ENCODE measurements around the gene COL4A4. TPM values are rescaled to one million over a fixed set of nuclear protein-coding genes. Genes with fewer than 3 reads are reported as not detected.
"Not testable (repeated sequence)": the region's sequence is repeated elsewhere in the genome, so short reads cannot be mapped to it uniquely, and the experiment has no call there.

The COL4A4 gene
- total and polyA plus RNA-seq, 4 donors, result 1.4 to 1.8 (median 1.7) TPM

DNA sequence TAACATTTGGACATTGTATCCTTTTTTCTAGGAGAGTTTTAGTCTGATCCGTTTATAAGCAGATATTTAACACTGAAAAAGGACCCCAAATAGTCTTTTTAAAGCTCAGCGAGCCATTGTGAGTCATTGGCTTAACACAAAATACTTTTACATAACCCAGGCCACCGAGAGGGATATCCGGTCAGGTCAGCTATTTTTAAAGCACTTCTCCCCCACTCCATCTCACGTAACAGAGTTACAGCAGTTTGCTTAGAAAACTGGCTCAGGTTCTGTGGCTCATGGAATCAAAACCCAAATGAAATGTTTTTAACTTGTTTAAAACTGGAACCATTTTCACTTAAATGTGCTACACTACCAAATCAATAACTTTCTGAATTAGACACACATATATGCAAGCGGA lies 24.3 kb upstream of the COL4A4 start:
- DNase-seq (ENCODE audit: low read depth in 4 of 6, low spot score in 6 of 6), result no peak
- Histone ChIP-seq H3K27ac (ENCODE audit: low read depth, low read length) (no peak overlapping the region), H3K4me1 (ENCODE audit: control insufficient read depth, insufficient read depth, low read length) (no peaks in the 10 kb centered on the region), H3K36me3 (ENCODE audit: control insufficient read depth, insufficient read depth, low read length) (no peaks in the 10 kb centered on the region), H3K27me3 (ENCODE audit: control insufficient read depth, insufficient read depth, low read length) (no peaks in the 10 kb centered on the region), H3K4me3 (ENCODE audit: low read depth, low read length) (no peak overlapping the region), H3K9me3 (ENCODE audit: control insufficient read depth, insufficient read depth, low read length) (no peaks in the 10 kb centered on the region)
- 51% methylated on average over 4 of the region's 6 CpGs for WGBS (ENCODE audit: insufficient coverage)

DNA sequence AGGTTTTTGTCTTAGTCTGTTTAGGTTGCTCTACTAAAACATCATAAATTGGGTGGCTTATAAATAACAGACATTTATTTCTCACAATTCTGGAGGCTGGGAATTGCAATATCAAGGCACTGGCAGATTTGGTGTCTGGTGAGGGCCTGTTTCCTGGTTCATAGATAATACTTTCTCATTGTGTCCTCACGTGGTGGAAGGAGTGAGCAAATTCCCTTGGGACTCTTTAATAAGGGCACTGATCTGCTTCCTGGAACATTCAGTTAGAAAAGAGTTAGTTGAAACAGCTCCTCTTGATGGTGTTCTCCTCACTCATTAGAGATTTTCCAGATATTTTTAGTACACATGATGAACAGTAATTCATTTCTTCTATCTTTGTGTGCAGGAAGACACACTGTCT lies 22.7 kb upstream of the COL4A4 start:
- H3K9me3 ChIP-seq (ENCODE audit: control insufficient read depth, insufficient read depth, low read length), result no peaks in the 10 kb centered on the region
- WGBS (ENCODE audit: insufficient coverage), result no CpG with 5 or more reads among the region's 1 CpG
- no peak for DNase-seq (ENCODE audit: low read depth in 4 of 6, low spot score in 6 of 6)
- H3K27me3 ChIP-seq (ENCODE audit: control insufficient read depth, insufficient read depth, low read length), result no peaks in the 10 kb centered on the region
- H3K27ac ChIP-seq (ENCODE audit: low read depth, low read length), result no peak overlapping the region
- no peak overlapping the region for H3K4me3 ChIP-seq (ENCODE audit: low read depth, low read length)
- no peaks in the 10 kb centered on the region for H3K36me3 ChIP-seq (ENCODE audit: control insufficient read depth, insufficient read depth, low read length)
- no peaks in the 10 kb centered on the region for H3K4me1 ChIP-seq (ENCODE audit: control insufficient read depth, insufficient read depth, low read length)

DNA sequence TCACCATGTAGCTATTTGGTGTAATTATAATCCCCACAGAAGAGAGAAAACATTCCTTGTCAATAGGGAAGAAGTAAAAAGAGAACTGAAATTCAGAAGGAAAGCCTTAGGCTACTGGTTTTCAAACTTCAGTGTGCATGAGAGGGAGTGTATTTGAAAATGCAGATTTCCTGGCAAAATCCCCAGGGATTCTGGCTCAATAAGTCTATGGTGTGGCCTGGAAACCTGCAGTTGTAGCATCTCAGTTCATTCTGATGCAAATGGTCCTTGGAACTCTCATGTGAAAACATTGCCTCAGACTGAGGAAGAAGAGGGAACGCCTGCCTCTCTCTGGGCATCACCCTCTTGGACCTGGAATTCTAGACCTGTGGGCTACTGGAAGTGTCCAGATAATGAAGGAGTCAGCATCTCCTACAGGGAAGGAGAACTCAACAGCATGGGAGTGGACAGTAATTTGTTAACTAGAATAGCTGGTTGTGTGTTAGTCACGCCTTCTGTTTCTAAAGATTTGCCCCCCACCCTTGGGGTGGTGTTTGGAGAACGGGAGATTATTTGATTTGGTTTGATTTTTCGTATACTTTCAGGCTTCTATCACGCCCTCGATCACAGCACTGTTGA lies 21.7 kb upstream of the COL4A4 start:
- Histone ChIP-seq H3K4me3 (ENCODE audit: low read depth, low read length) (no peak overlapping the region), H3K4me1 (ENCODE audit: control insufficient read depth, insufficient read depth, low read length) (no peaks in the 10 kb centered on the region), H3K27ac (ENCODE audit: low read depth, low read length) (no peak overlapping the region), H3K9me3 (ENCODE audit: control insufficient read depth, insufficient read depth, low read length) (no peaks in the 10 kb centered on the region), H3K36me3 (ENCODE audit: control insufficient read depth, insufficient read depth, low read length) (no peaks in the 10 kb centered on the region), H3K27me3 (ENCODE audit: control insufficient read depth, insufficient read depth, low read length) (no peaks in the 10 kb centered on the region)
- 83% methylated on average over 1 of the region's 6 CpGs for WGBS (ENCODE audit: insufficient coverage)
- peak in 1 of 6 donors; percentile 24 for DNase-seq (ENCODE audit: low read depth in 4 of 6, low spot score in 6 of 6)

DNA sequence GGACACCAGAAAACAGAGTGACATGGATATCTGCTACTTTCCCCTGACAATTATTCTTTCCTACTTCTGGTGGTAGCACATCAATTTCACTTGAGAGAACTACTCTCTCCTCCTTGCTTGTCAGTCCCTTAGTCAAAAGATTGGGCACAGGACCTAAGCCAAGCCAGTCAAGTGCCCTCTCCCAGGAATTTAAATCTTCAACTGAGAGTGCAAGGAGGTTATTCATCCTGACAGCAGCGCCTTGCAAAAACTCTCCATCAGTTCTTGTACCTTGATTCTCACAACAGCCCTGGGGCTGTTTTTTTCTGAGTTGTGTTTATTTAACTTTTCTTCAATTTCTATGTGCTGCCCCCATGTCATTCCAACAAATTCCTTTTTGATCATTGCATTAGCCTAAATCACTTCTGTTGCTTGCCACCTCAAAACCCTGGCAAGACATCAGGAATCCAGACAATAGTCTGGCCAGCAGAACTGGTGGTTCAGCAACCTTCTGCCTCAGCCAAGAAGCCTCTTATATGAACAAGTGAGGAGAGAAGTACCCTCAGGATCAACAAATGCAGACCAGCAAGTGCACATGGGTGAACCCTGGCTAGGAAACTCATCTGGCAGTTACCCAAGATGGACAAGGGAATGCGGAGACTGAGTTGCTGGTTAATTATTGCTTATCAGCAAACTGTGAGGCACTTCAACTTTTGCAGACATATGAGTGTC lies 19.8 kb upstream of the COL4A4 start:
- Histone ChIP-seq H3K4me3 (ENCODE audit: low read depth, low read length) (no peak overlapping the region), H3K9me3 (ENCODE audit: control insufficient read depth, insufficient read depth, low read length) (no peaks in the 10 kb centered on the region), H3K36me3 (ENCODE audit: control insufficient read depth, insufficient read depth, low read length) (no peaks in the 10 kb centered on the region), H3K27ac (ENCODE audit: low read depth, low read length) (no peak overlapping the region), H3K4me1 (ENCODE audit: control insufficient read depth, insufficient read depth, low read length) (no peaks in the 10 kb centered on the region), H3K27me3 (ENCODE audit: control insufficient read depth, insufficient read depth, low read length) (no peaks in the 10 kb centered on the region)
- WGBS (ENCODE audit: insufficient coverage), result 100% methylated on average over 1 of the region's 2 CpGs
- no peak for DNase-seq (ENCODE audit: low read depth in 4 of 6, low spot score in 6 of 6)

DNA sequence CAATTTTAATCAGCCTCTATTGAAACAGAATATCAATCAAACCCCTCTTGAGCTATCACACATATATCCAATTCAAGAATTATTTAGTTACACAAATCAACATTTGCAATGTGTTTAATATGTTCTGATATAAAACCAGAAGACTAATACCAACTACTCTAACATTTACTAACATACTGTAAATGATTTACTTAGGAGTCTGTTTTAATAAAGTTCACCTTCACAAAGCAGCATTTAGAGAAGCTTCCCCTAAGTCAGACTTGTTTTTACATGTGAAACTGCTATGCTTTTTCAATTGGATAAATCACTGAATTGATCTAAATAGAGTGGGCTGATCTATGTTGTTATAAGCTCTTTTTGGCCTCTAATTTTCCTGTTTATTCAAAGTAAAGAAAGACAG lies 18.8 kb upstream of the COL4A4 start:
- DNase-seq (ENCODE audit: low read depth in 4 of 6, low spot score in 6 of 6), result no peak
- Histone ChIP-seq H3K4me1 (ENCODE audit: control insufficient read depth, insufficient read depth, low read length) (no peaks in the 10 kb centered on the region), H3K4me3 (ENCODE audit: low read depth, low read length) (no peak overlapping the region), H3K27me3 (ENCODE audit: control insufficient read depth, insufficient read depth, low read length) (no peaks in the 10 kb centered on the region), H3K9me3 (ENCODE audit: control insufficient read depth, insufficient read depth, low read length) (no peaks in the 10 kb centered on the region), H3K36me3 (ENCODE audit: control insufficient read depth, insufficient read depth, low read length) (no peaks in the 10 kb centered on the region), H3K27ac (ENCODE audit: low read depth, low read length) (no peak overlapping the region)

DNA sequence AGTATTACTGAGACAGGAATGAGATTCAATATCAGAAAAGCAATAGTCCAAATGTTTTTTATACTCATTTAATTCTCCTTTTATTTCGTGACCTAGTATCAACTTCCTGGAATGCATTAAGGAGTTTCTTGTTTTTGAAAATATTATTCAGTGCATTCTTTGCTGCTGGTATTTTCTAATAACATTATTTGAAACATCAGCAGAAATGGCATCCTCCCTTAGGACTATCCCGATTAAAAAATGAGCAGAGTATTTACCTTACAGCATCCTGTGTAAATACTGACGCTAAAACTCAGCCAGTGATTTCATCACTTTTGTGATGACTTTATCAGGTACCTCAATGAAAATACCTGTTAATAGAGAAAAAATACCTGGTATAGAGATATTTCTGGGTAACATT lies 16.8 kb upstream of the COL4A4 start:
- no peaks in the 10 kb centered on the region for H3K4me1 ChIP-seq (ENCODE audit: control insufficient read depth, insufficient read depth, low read length)
- no peaks in the 10 kb centered on the region for H3K9me3 ChIP-seq (ENCODE audit: control insufficient read depth, insufficient read depth, low read length)
- H3K27ac ChIP-seq (ENCODE audit: low read depth, low read length), result no peak overlapping the region
- H3K4me3 ChIP-seq (ENCODE audit: low read depth, low read length), result no peak overlapping the region
- DNase-seq (ENCODE audit: low read depth in 4 of 6, low spot score in 6 of 6), result no peak
- H3K27me3 ChIP-seq (ENCODE audit: control insufficient read depth, insufficient read depth, low read length), result no peaks in the 10 kb centered on the region
- WGBS (ENCODE audit: insufficient coverage), result no CpG with 5 or more reads among the region's 3 CpGs
- no peaks in the 10 kb centered on the region for H3K36me3 ChIP-seq (ENCODE audit: control insufficient read depth, insufficient read depth, low read length)

DNA sequence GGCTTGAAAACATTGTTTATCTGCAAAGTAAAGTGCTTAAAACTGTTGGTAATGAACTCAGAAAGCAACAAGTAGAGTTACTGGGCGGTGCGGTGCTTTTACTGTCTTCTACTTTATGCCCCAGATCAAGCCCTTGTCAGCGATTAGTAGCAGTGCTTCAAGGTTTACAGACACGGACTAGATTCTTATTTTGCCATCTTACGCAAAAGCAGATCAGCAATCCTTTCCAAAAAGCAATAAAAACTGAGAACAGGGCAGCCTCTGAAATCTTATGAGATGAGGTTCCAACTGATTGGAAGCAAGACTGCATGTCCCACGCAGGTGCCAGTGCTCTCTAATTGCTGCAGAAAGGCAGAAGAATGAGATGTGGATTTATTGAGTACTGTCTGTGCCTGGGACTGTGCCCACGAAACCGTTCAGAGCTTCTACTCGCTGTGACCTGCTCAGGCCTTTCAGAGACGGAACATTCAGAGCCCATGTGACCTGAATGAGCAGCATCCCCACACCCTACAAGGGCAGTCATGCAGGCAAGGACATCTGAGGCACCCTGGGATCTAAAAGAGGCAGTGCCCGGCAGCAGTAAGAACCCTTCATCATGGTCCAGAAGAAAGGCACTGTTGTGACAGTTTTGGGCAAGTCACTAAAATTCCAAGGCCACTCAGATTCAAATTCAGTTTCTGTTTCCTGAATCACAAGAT lies 16.1 kb upstream of the COL4A4 start:
- Histone ChIP-seq H3K4me3 (ENCODE audit: low read depth, low read length) (no peak overlapping the region), H3K27ac (ENCODE audit: low read depth, low read length) (no peak overlapping the region), H3K9me3 (ENCODE audit: control insufficient read depth, insufficient read depth, low read length) (no peaks in the 10 kb centered on the region), H3K4me1 (ENCODE audit: control insufficient read depth, insufficient read depth, low read length) (no peaks in the 10 kb centered on the region), H3K27me3 (ENCODE audit: control insufficient read depth, insufficient read depth, low read length) (no peaks in the 10 kb centered on the region), H3K36me3 (ENCODE audit: control insufficient read depth, insufficient read depth, low read length) (no peaks in the 10 kb centered on the region)
- DNase-seq (ENCODE audit: low read depth in 4 of 6, low spot score in 6 of 6), result no peak
- WGBS (ENCODE audit: insufficient coverage), result 56% methylated on average over 10 of the region's 11 CpGs

DNA sequence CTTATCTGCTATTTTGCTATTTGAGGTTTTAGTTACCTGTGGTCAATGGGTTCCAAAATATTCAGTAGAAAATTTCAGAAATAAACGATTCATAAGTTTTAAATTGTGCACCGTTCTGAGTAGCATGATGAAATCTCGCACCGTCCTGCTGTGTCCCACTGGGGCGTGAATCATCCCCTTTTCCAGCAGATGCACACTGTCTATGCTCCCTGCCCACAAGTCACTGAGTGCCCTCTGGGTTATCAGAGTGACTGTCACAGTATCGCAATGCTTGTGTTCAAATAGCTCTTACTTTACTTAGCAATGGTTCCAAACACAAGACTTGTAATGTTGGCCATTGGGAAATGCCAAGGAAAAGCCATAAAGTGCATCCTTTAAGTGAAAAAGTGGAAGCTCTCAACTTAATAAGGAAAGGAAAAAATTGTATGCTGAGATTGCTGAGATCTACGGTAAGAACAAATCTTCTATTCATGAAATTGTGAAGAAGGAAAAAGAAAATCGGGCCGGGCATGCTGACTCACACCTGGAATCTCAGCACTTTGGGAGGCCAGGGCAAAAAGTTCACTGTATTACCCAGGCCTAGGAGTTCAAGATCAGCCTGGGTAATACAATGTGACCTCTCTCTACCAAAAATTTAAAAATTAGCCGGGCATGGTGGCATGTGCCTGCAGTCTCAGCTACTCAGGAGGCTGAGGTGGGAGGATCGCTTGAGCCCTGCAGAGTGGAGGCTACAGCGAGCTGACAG lies 13.8 kb upstream of the COL4A4 start:
- H3K27me3 ChIP-seq (ENCODE audit: control insufficient read depth, insufficient read depth, low read length), result no peaks in the 10 kb centered on the region
- DNase-seq (ENCODE audit: low read depth in 4 of 6, low spot score in 6 of 6), result no peak
- no peak overlapping the region for H3K27ac ChIP-seq (ENCODE audit: low read depth, low read length)
- no peaks in the 10 kb centered on the region for H3K36me3 ChIP-seq (ENCODE audit: control insufficient read depth, insufficient read depth, low read length)
- 96% methylated on average over 8 of the region's 12 CpGs for WGBS (ENCODE audit: insufficient coverage)
- no peak overlapping the region for H3K4me3 ChIP-seq (ENCODE audit: low read depth, low read length)
- no peaks in the 10 kb centered on the region for H3K9me3 ChIP-seq (ENCODE audit: control insufficient read depth, insufficient read depth, low read length)
- no peaks in the 10 kb centered on the region for H3K4me1 ChIP-seq (ENCODE audit: control insufficient read depth, insufficient read depth, low read length)

DNA sequence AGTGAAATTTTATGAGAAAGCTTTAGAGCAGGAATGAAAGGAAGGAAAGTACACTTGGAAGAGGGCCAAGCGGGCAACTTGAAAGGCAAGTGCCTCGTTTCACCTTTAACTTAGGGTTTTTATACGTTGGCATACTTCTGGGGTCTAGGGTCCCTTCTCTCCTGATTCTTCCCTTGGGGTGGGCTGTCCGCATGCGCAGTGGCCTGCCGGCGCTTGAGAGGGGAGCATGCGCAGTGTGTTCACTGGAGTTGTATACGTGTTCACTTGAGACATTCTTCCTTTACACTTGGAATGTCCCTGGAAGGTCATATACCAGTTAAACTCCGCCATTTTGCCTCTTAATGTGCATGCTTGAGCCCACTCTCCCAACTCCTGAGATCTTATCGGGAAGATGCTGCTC lies 7.8 kb upstream of the COL4A4 start:
- not testable (repeated sequence) for H3K9me3 ChIP-seq (ENCODE audit: control insufficient read depth, insufficient read depth, low read length); H3K27me3 ChIP-seq (ENCODE audit: control insufficient read depth, insufficient read depth, low read length); DNase-seq (ENCODE audit: low read depth in 4 of 6, low spot score in 6 of 6); H3K27ac ChIP-seq (ENCODE audit: low read depth, low read length); H3K36me3 ChIP-seq (ENCODE audit: control insufficient read depth, insufficient read depth, low read length); H3K4me3 ChIP-seq (ENCODE audit: low read depth, low read length); H3K4me1 ChIP-seq (ENCODE audit: control insufficient read depth, insufficient read depth, low read length)
- WGBS (ENCODE audit: insufficient coverage), result 96% methylated on average over 8 of the region's 11 CpGs
